GM21619 (cell line): ENCODE measurements around the gene UNC5B.
"Not testable (repeated sequence)": the region's sequence is repeated elsewhere in the genome, so short reads cannot be mapped to it uniquely, and the experiment has no call there.

ENCODE experiments used
- ATAC-seq: cut with Tn5 transposase; IDR thresholded peaks from one replicate; pipeline ENCODE4 v1.9.1; 2021; ENCODE audit not compliant: unreplicated experiment

Gene UNC5B

DNA sequence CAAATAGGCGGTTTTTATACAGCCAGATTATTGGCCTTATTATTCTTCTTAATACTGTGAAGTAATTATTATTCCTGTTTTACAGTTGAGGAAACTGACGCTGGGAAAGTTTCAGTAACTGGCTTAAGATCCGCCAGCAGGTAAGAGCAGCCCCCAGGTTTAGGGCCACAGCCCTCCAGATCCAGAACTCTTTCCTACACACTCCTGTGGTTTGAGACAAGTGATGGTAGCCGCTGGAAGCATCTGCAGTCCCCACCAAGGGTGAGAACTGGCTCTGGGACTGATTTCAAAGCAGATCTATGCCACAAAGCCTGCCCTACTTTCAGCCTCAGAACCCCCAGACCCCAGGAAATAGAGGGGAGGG is 3.0 kb upstream of the UNC5B start:
- no peak for ATAC-seq

DNA sequence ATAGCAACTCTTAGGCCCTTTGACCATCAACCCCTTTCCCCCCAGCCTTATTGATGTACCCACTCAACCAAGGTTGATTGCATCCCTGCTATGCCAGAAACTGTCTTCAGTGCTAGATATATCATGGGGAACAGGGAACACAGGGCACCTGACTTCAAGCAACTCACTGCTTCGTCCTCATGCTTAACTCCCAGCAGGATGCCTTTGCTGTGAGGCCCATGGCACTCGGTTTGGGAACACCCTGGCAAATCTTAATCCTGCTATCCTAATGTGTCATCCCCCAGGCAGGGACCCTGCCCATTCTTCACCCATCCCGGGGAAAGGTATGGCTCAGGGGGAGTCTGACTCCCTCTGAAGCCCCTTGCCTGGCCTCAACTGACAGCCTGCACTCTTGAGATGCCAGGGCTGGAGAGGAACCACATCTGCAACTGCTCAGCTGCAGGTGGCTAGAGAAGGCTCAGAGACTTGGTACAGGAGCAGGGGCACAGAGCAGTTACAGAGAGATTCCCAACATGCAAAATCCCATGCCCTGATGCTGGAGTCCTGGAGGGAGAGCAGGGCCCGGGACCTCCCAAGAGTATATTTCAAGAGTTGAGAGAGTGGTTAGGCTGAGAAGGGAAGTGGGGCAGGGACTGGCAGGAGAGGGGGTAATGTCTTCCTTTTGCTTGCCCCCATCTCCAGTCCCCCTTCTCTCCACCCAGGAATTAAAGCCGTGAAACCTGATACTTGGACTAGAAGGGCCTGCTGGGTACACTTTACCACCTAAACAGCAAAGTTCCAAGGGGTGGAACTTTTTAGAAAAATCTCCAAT is 2.4 kb upstream of the UNC5B start:
- ATAC-seq, result no peak

DNA sequence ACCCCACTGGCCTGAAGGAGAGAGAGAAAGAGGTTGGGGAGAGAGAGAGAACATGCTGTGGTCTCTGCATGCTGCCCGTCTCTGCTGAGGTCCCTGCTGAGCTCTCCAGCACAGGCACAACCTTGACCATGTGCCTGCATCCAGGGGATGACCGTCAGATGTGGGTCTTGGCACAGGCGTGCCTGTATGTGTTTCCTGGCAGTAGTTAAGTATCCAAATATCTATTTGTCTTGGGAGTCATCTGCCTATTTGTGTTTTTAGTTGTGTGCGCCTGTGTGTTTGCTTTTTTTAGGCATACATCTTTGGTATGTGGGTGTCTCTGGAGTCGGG is 1.9 kb upstream of the UNC5B start:
- ATAC-seq, result no peak

DNA sequence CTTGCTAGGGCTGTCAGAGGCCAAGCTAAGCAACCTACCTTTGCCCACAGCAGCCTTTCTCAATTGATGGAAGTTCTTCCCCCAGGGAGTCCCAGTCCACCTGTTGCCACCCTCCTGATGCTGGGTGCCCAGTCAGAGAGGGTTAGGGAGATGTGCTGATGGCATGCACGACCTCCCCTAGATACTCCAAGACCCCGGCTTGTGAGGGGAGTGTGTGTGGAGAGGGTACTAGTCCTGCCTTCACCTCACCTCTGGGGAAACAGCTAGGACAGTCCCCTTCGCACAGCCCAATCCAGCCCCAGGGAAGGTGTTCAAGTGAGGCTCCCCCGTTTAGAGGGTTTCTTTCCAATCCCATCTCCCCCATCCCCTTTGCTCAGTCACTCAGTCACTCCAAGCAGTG is 1.3 kb upstream of the UNC5B start:
- ATAC-seq, result no peak

DNA sequence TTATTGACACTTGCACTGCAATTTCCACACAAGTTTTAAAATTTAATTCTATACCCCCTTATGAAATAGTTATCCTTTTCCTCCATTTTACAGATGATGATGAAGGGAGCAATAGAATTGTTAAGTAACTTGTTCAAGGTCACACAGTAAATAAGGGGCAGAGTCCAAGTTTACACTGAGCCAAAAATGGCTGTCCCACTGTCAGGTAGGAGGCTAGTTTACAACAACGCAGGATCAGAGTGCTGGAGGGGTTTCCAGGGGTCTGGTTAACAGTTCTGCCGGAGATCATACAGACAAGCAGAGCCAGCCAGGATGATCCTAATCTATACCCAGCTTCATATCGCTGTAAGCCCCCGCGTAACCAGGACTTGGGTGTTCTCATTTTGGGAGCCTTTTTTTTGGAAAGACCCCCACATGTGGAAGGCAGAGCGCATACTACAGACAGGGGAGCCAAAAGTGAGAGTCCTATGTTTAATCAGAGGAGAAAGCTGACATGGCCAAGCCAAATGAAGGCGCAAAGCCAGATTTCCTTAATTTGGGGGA is 524 bp upstream of the UNC5B start:
- ATAC-seq, result no peak

DNA sequence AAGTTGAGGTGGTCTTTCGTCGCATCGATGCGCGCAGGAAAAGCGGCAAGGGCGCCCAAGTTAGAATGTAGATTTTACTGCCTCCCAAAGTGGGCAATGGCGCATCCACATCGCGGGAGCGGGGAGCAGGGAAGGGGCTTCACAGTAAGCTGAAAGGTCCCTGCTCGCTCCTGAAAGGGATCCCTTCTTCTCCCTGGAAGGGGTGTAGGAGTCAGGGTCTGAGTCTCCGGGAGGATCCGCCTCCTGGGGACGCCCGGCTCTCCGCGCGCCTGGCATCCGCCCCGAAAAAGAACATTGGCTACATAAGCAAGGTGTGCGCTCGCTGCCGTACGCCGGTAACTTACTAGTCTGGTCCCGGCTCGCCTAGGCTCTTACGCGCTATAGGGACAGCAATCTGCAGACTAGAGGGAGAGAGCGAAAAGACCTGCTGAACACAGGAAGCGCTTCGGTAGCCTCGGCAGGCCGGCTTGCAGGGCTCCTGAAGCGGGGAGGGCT is 804 bp downstream of the UNC5B start:
- no peak for ATAC-seq

DNA sequence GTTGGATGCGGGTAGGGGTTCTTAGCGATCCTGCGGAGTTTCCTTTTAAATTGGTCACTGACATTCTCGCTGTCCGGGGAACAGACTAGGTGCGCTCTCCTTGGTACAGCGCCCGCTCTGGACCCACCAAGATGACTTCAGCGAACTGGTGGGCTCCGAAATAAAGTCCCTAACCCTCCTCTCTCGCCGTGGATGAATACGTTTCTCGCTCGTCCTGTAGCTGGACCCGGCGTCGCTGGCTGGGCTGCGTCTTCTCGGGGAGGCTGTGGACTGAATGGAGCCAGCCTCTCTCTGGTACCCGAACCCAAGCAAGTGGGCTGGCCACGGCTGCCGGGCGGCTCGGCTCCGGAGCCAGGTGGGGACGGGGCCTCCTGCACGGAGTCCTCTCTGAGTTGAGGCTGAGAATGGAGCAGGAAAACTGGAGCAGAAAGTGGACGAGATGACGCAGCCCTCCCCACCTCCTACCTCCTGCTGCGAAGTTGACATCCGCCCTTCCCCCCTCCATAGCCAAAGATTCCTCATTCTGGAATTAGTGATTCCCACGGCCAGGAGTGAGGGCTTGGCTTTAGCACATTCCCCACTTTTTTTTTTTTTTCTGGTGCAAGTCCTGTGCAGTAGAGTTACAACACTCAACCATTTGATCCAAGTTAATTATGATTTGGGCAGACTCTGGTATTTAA is 1.5 kb downstream of the UNC5B start:
- ATAC-seq, result no peak

DNA sequence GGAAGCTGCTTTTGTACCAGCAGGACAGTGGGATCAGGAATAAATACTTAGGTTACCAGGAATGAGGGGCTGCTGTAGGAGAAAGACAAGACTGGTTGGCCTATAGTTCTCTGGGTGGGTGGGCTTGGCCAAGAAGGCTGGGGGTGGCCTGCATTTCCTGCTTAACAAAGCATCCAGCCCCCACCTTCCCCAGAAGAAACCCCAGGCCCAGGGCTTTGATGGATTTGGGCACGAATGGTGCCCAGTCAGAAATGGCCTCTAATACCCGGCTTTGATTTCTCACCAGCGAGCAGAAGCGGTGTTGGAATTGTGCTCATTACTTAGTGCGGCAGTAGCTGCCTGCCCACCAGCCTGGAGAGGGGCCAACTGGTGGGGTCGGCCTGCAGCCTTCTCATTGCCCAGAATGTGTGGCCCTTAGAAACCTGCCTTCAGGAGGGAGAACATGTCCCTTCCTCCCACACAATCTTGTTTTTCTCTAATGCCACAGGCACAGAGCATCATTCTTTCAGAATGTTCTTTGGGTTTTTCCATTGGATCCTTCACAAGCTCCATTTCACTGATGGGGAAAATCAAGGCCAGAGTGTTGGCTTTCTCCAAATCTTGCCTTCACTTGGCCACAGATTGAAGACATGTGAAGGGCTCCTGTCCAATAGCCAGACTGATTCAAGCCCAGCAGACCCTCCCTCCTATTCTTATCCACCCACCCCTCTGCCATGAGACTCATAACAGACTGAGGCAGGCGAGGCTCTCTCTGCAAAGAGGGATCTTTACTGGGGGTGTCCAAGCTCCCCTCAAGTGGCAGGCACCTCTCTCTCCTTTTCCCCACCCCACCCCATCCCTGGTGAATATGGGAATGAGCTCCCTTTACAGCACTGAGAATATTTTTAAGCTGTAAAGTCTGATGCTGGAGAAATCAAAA is 2.5 kb downstream of the UNC5B start:
- no peak for ATAC-seq

DNA sequence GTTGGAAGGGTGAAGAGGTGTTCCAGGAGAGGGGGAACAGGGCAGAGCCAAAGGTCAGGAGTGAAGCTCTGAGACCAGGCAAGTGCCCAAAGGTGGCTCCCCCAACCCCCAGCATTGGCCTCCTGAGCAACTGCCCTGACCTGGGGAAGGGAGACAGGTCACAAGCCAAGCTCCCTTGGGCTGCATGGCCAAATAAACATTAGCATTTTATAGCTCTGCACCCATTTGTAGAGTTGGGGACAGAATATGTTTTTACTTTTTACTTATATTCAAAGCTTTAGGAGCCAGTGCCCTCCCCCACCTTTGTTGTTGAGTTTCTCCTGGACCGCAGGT is 4.0 kb downstream of the UNC5B start:
- no peak for ATAC-seq

DNA sequence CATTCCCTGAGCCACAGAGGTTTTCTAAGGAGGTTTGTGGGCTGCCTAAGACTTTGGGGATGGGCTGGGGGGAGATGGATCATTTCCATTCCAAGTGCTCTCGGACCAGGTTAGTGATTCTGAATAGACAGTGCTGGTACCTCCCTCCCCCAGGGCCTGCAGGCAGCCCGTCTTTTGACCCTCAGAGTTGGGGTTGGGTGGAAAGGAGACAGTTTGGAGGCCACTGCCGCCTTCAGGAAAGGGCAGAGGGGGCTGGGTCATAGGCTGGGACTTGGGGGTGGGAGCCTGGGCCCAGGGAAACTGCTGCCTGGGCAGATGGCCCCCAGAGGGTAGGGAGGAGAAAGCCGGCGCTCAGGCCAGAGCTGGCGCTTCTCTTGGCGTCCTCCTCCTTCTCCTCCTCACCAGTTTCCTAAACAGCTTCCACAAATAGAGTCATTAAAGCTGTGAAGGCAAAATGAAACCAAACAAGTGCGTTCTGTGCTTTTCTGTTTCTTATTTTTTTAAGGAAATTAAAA is 4.4 kb downstream of the UNC5B start:
- ATAC-seq, result no peak

DNA sequence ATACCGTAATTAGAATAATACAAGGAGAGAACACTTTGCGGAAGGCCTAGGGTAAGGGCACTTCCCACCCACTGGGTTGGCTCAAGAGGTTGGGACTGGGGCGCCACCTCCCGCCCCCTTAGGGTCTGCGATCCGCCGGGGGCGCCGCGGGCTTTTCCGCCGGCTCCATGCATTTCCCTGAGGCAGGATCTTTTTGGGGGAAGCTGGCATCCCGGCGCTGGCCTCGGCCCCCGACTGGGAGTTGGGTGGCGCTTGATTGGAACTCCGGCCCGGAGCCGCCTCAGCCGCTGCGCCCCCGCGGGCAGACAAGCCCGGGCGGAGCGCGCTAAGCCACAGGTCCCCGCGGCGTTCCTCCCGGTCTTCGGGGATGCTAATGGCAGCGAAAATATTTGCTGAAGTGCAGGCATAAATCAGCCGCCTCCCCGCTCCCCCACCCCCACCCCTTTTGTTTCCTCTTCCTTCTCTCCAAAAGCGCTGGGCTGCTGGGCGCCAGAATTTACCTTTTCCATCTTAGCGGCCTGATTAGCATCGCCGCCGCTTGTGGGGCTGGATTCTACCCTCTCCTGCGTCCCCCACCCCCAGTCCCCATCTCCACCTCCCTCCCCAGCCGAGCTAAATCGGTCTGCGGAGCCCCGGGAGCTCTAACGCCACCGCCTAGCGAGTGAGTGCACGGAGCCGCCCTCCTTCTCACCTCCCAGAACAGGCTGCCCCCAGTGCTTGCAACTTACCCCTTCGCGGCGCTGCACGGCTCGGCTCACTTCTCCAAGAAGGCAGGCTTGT is 5.1 kb downstream of the UNC5B start:
- ATAC-seq, result no peak

DNA sequence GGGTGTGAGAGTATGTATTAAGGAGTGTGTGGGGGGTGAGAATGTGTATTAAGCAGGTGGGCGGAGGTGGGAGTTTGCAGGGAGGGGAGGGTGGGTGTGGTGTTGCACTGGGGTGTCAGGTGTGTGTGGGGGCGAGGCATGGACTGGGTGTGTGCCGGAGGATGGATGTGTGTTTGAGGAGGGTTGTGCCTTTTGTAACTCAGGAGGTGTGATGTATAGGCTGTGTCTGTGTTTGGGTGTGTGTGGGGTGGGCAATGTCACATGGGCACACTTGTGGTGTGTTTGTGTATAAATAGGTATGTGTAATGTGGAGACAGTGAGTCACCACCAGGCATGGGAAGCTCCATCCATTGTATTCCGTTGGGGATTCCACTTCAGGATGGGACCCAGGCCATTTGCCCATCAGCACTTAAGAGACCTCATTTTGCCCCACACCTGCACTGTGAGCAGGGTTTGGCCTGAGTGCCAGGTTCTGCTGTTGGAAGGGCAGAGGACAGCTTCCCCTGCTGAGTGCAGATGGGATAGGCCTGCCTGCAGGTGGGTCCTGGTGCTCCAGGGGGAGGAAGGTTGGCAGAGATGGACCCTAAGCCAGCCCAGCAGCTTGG is 5.8 kb downstream of the UNC5B start:
- ATAC-seq, result no peak

DNA sequence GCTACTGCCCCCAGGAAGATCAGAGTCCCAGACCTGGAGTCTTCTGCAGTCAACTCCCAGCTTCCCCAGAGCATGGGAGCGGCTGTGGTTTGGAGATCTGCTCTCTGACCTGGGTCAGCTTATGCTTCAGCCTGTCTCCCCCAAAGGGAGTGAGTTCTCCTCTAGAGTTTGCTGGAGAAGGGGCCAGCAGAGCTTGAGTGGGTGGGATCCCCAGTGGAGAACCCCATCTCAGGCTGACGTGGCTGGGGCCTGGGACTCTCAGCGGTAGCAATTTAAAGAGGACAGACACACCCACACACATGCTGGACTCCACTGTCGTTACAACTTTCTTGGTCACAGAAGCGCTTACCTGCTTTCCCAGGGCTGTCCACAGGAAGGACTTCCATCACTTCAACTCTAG is 6.3 kb downstream of the UNC5B start:
- ATAC-seq, result no peak

DNA sequence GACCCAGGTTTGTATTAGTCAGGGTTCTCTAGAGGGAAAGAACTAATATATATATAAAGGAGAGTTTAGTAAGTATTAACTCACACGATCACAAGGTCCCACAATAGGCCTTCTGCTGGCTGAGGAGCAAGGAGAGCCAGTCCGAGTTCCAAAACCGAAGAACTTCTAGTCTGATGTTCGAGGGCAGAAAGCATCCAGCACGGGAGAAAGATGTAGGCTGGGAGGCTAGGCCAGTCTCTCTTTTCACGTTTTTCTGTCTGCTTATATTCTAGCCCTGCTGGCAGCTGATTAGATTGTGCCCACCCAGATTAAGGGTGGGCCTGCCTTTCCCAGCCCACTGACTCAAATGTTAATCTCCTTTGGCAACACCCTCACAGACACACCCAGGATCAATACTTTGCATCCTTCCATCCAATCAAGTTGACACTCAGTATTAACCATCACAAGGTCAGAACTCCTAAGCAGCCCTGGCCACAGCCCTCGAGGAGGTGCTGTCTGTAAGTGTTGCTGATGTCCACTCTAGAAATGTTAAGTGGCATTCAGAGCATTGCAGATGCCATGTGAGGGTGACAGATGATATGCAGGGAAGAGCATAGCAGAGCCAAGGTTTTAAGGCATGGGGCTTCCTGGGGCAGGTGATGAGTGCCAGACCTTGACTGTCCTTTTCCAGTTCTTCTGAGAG is 7.0 kb downstream of the UNC5B start:
- not testable (repeated sequence) for ATAC-seq

DNA sequence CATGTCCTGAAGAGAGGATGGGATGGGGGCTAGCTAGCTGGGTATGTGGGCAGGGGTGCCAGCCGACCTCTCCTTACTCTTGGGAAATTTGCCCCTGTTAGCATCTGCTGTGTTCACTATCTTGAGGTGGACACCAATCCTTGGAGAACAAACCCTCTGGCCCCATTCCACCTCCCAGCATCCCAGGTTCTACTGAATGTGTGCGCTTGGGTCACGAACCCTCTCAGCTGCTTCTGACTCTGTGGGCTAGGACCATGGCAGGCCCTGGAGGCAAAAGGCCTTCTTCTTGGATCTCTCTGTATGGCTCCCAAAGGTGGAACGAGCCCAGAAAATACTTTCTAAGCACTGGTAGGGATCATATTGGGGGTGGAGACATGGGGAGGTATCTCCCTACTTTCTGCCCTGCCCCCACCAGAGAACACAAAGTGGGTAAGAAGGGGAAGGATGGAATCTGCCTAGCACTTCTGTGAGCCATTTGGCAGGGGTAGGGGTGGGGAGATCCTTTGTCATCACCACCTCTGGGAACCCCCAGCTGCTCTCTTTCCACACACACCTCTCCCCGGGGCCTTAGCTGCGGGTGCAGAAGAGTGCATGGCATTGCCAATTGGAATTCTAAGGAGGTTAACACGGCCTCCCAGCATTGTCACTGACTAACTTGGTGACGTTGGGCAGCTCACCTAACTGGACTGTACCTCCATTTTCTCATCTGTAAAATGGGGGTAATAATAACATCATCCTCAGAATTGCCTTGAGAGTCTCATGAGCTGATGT is 7.7 kb downstream of the UNC5B start:
- no peak for ATAC-seq

DNA sequence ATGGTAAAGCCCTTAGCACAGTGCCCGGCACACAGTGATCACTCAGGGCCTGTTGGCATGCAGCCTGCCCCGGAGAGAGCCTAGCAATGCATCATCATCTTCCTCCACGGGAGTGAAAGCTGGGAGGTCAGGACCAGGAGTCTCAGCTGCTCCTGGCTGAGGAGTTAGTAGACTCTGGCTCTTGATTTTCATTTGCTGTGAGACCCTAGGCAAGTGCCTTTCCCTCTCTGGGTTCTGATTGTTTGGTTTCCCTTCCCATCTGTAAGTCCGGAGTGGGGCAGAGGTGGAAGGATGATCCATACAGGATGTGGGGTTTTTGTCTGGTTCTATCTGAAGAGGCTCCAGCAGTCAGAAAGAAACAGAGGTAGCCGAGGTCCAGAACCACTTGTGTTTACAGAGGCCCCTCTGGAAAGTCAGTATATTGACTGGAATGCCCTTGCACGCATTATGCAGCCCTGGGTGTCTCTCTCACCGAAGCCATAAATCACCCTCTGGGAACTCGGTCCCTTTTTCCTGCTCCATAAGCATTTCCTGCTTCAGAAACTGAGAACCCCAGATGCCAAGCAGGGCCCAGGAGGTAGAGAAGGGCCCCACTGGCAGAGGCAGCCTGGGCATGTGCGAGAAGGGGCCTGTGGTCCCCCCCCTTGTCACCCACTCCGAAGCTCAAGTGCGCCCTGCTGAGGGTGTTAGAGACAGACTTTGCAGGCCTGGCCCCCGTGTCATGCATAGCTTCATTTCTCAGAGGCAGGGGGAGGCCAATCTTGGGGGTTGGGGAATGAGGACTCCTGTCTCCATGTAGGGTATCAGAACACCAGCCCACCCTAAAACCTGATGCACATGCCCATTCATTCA is 8.5 kb downstream of the UNC5B start:
- no peak for ATAC-seq

DNA sequence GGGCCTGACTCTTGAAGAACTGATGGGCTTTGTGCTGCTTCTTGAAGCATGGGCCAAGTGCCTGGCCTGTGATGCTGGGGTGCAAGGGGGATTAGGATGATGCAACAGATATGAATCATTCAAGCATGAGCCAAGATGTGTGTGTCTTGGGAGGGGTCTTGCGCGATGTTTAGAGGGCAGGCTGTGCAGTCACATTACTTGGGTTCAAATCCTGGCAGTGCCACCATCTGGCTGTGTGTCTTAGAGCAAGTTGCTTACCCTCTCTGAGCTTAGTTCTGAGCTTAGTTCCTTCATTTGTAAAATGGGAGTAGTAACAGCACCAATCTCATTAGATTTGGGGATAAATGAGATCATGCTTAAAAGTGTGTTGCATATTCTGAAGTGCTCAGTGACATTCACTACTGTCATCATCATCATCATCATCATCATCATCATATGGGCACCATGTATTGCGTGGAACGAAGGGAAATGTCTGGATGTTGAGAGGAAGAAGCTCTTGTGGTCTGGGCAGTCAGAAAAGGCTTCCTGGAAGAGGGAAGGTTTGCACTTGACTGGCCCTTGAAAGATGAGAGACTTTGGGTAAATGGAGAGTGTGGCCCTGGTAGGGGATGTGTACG is 9.3 kb downstream of the UNC5B start:
- no peak for ATAC-seq
